H1 (cell line): ENCODE data around the gene DCAF15. TPM values are rescaled to one million over a fixed set of nuclear protein-coding genes. Genes with fewer than 3 reads are reported as not detected.

Experiments
- BRCA1 ChIP-seq: IDR thresholded peaks from 2 replicates; pipeline ENCODE4 v1.6.1; 2012; ENCODE audit warnings: low read depth, low read length, improper control_type of control experiment
- KDM4A ChIP-seq: IDR thresholded peaks from one replicate; pipeline ENCODE4 v1.7.1; 2012; ENCODE audit warnings: low read depth, mild to moderate bottlenecking, moderate library complexity, low read length, inconsistent platforms; ENCODE audit not compliant: severe bottlenecking
- POLR2A ChIP-seq, 2 experiments: IDR thresholded peaks; 1 replicate in 1 of 2; 2 replicates in 1 of 2; pipeline ENCODE4 v1.6.1; 2011; ENCODE audit warnings: low read depth in 2 of 2, low read length in 2 of 2, mild to moderate bottlenecking in 2 of 2; ENCODE audit errors: control extremely low read depth in 1 of 2
- SP2 ChIP-seq: IDR thresholded peaks from 2 replicates; pipeline ENCODE4 v1.6.1; 2012; ENCODE audit warnings: mild to moderate bottlenecking, low read length, inconsistent platforms
- polyA plus RNA-seq, 7 experiments: library from polyadenylated mRNA; depleted of rRNA in 3 of 7; stranded (reverse) in 5 of 7; unstranded in 2 of 7; fragments of >200 nt in 5 of 7; fragments of 200-250 nt in 2 of 7; gene quantifications; 1 replicate in 5 of 7; 2 replicates in 1 of 7; 4 replicates in 1 of 7; pipeline versions ENCODE4 v1.2.1 to v1.2.3, GENCODE V29; 2011 to 2013; ENCODE audit warnings: missing spikeins in 2 of 7, mixed read lengths in 2 of 7
- total RNA-seq: library from RNA; stranded (reverse); fragmentation: NEBNext Ultra II Directional; extraction: Animal tissue kit (Norgen Biotek cat#: 25700); gene quantifications from 2 replicates; pipeline ENCODE4 v1.2.1, GENCODE V29; 2021

DCAF15 gene
- total and polyA plus RNA-seq, 2 of the 8 experiments (the other 6 are each of a cell fraction or from before 2014, with no cell fraction given), result 68.7 to 80.8 TPM

DNA sequence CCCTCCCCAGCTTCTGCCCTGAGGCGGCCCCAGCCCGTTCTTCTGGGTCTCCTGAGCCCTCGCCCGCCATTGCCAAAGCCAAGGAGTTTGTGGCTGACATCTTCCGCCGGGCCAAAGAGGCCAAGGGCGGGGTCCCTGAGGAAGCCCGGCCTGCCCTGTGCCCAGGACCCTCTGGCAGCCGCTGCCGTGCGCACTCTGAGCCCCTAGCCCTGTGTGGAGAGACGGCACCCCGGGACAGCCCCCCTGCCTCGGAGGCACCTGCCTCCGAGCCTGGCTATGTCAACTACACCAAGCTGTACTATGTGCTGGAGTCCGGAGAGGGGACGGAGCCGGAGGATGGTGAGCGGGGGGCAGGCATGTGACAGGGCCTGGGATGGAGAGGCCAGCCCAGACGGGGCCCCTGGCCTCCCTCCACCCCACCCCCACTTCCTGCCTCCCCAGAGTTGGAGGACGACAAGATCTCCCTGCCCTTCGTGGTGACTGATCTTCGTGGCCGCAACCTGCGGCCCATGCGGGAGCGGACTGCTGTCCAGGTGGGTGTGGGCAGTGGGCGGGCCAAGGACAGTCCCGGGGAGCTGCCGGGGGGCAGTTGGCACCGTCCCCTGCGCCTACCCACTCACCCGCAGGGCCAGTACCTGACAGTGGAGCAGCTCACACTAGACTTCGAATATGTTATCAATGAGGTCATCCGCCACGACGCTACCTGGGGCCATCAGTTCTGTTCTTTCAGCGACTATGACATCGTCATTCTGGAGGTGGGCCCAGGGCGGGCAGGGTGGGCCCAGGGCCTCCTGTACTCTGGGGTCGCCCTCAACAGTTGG, 7.0 kb downstream of the DCAF15 start (continued):
- TF ChIP-seq SP2 (no peak), BRCA1 (no peak), POLR2A (IDR thresholded peaks at IDR 0.05; ENCODE audit: control extremely low read depth in 1 of 2, low read depth in 2 of 2, low read length in 2 of 2) (no peak), KDM4A (no peak)
